Measurements from ENCODE around the gene PHRF1.

The PHRF1 gene

GRCh38 chr11:614623-615503, 38.6 kb downstream of the PHRF1 start:
- no peak for DNase-seq (ENCODE audit: low spot score)
- in situ Hi-C loops (cut with MboI; ENCODE audit: low sequenced_read_pairs, unreplicated experiment), result no loop called here

GRCh38 chr11:615504-616319, 39.4 kb downstream of the PHRF1 start, which contains the start of gene IRF7:
TSS of gene IRF7 (minus strand) at chr11:615950. CDS start at chr11:615364, 586 bp downstream.
- in situ Hi-C loops (cut with MboI; ENCODE audit: low sequenced_read_pairs, unreplicated experiment), result no loop called here
- TF ChIP-seq, protein P1, sequence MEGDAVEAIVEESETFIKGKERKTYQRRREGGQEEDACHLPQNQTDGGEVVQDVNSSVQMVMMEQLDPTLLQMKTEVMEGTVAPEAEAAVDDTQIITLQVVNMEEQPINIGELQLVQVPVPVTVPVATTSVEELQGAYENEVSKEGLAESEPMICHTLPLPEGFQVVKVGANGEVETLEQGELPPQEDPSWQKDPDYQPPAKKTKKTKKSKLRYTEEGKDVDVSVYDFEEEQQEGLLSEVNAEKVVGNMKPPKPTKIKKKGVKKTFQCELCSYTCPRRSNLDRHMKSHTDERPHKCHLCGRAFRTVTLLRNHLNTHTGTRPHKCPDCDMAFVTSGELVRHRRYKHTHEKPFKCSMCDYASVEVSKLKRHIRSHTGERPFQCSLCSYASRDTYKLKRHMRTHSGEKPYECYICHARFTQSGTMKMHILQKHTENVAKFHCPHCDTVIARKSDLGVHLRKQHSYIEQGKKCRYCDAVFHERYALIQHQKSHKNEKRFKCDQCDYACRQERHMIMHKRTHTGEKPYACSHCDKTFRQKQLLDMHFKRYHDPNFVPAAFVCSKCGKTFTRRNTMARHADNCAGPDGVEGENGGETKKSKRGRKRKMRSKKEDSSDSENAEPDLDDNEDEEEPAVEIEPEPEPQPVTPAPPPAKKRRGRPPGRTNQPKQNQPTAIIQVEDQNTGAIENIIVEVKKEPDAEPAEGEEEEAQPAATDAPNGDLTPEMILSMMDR (IDR thresholded peaks at IDR 0.05; ENCODE audit: borderline replicate concordance, control extremely low read depth, extremely low read depth, insufficient read depth, missing control alignments), result no peak
- peak; percentile 96 for DNase-seq (ENCODE audit: low spot score)

More at GRCh38 chr11:614623-615503, 38.6 kb downstream of the PHRF1 start:
- TF ChIP-seq, protein P1 (IDR thresholded peaks at IDR 0.05; ENCODE audit: borderline replicate concordance, control extremely low read depth, extremely low read depth, insufficient read depth, missing control alignments), result no peak

DNA sequence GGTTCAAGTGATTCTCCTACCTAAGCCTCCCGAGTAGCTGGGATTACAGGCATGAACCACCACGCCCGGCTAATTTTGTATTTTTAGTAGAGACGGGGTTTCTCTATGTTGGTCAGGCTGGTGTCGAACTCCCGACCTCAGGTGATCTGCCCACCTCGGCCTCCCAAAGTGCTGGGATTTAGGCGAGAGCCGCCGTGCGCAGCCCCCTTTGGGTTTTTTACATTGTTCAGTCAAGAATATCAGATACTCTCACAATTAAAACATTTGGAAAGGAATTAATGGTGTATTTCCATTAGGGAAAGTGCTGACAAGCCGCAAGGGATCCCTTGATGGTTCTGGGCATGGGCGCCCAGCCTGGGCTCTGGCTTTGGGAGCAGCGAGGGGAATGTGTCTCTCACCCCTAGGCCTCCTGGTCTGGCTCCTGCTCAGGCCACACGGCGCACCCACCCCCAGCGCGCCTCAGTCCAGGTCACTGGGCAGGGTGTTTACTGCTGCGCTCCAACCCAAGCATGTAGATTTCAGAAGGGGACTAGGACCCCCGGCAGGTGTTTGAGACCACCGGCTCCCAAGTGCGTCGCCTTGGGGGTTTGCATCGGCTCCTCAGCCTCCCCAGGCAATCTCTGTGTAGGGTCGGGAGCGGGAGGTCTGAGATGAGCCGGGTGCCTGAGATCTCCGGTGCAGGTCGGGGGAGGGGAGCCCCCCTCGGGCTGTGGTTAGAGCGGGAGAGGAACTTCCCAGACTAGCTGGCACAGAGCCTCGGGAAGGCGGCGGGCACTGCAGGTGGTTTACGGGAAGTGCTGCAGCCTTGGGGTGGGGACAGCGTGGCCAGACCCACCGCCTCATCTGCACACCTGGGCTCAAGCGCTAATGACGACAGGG, 40.3 kb downstream of the PHRF1 start:
- in situ Hi-C loops (cut with MboI; ENCODE audit: low sequenced_read_pairs, unreplicated experiment), result no loop called here
- DNase-seq (ENCODE audit: low spot score), result no peak
- TF ChIP-seq, protein P1 (IDR thresholded peaks at IDR 0.05; ENCODE audit: borderline replicate concordance, control extremely low read depth, extremely low read depth, insufficient read depth, missing control alignments), result no peak

DNA sequence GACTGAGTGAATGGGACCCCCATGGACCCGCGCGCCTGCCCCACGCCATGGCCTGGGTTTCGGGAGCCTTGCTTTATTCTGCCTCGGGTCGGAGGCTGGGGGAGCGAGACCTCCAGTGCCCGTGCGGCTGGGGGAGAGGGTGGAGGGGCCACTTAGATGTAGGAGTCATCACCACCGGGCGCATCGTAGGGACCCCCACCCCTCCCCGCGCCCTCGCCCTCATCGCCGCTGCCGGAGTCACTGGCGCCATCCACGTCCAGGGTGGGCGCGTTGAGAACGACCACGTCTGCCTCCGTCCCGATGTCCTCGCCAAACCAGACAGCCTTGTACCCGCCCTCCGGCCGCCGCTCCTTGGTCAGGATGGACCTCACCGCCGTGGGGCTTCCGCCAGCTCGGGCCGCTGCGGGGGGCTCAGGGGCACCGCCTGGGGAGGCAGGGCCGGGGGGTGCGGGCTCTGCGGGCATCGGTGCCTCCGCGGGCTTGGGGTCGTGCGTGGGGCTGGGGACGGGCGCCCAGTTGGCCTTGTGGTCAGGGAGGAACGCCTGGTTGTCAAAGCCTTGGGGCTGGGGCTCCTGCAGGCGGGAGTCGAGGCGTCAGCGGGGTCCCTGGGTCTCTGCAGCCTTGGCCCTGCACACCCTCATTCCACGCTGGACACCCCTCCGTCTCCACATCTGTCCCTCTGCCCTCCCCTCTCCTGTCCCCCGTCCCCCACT, 41.1 kb downstream of the PHRF1 start:
- DNase-seq (ENCODE audit: low spot score), result no peak
- in situ Hi-C loops (cut with MboI; ENCODE audit: low sequenced_read_pairs, unreplicated experiment), result no loop called here
- TF ChIP-seq, protein P1 (IDR thresholded peaks at IDR 0.05; ENCODE audit: borderline replicate concordance, control extremely low read depth, extremely low read depth, insufficient read depth, missing control alignments), result no peak

DNA sequence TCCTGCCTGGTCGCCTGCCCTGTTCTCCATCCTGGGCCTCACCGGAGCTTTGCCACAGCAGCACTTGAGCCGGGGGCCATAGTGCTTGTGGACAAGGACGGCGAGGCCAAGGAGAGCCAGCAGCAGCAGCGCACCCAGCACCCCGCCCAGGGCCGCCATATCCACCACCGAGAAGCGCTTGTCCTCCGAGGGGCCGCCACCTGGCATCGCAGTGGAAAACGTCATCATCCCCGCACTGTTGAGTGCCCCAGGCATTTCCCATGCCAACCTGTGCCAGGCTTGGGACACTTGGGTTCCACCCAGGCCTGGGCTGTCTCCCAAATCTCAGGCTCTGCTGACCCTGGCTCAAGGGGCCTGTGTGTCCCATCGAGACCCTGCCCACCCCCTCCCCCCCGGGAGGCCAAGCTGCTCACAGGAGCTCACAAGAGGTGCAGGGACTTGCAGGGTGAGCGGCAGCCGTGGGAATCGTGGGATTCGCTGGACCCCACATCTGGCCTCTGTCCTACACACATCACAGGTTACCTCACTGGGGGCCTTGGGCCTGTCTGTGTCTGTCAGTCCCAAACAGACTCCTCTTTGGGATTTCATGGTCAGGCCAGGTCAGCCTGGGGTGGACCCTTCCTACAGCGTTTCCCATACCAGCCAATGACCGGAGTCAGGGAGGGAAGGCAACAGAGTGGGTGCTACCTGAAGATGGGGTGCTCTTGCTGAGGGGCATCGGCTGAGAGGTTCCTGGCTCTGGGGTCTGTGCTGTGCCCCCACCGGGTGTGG, 41.8 kb downstream of the PHRF1 start:
- in situ Hi-C loops (cut with MboI; ENCODE audit: low sequenced_read_pairs, unreplicated experiment), result no loop called here
- DNase-seq (ENCODE audit: low spot score), result no peak
- TF ChIP-seq, protein P1 (IDR thresholded peaks at IDR 0.05; ENCODE audit: borderline replicate concordance, control extremely low read depth, extremely low read depth, insufficient read depth, missing control alignments), result no peak

Data from GM13976 (cell line).